Liver (tissue), 9 donors: ENCODE data around the gene THBS2. TPM values are rescaled to one million over a fixed set of nuclear protein-coding genes. Genes with fewer than 3 reads are reported as not detected.

Experiments used
- DNase-seq: peaks from one replicate; pipeline ENCODE4 v3.0.0-alpha.2; 2017; ENCODE audit warnings: low spot score
- H3K27ac ChIP-seq, 2 donors: one replicate each; pipeline ENCODE4 v1.7.0; 2013; ENCODE audit warnings: inconsistent platforms in 2 of 2, low read length in 2 of 2, control low read depth in 1 of 2, low read depth in 1 of 2, mild to moderate bottlenecking in 1 of 2
- H3K27me3 ChIP-seq, 4 donors: one replicate each; pipeline versions ENCODE4 v1.6.1 to v1.7.0; 2013; ENCODE audit warnings: low read length in 3 of 4, inconsistent platforms in 1 of 4, mild to moderate bottlenecking in 1 of 4, moderate library complexity in 1 of 4; ENCODE audit not compliant: control insufficient read depth in 4 of 4, insufficient read depth in 4 of 4
- H3K36me3 ChIP-seq, 4 donors: one replicate each; pipeline versions ENCODE4 v1.6.1 to v1.7.0; 2013; ENCODE audit warnings: low read length in 3 of 4, mild to moderate bottlenecking in 3 of 4, low read depth in 1 of 4, moderate library complexity in 1 of 4; ENCODE audit not compliant: control insufficient read depth in 4 of 4, insufficient read depth in 3 of 4
- H3K4me1 ChIP-seq, 4 donors: one replicate each; pipeline versions ENCODE4 v1.6.1 to v1.7.0; 2013; ENCODE audit warnings: low read length in 3 of 4, mild to moderate bottlenecking in 3 of 4, moderate library complexity in 1 of 4; ENCODE audit not compliant: control insufficient read depth in 4 of 4, insufficient read depth in 4 of 4
- H3K4me3 ChIP-seq, 3 donors: one replicate each; pipeline versions ENCODE4 v1.6.1 to v1.7.0; 2013; ENCODE audit warnings: low read length in 3 of 3, control low read depth in 1 of 3, low read depth in 1 of 3, mild to moderate bottlenecking in 1 of 3
- H3K9ac ChIP-seq, 2 donors: one replicate each; pipeline ENCODE4 v1.7.0; 2013; ENCODE audit warnings: low read length in 2 of 2, mild to moderate bottlenecking in 2 of 2, moderate library complexity in 2 of 2, control low read depth in 1 of 2, low read depth in 1 of 2
- H3K9me3 ChIP-seq, 4 donors: one replicate each; pipeline versions ENCODE4 v1.6.1 to v1.7.0; 2013; ENCODE audit warnings: low read length in 3 of 4; ENCODE audit not compliant: control insufficient read depth in 4 of 4
- ATF3 ChIP-seq: IDR thresholded peaks from 2 replicates; pipeline ENCODE4 v1.6.1; 2016; ENCODE audit warnings: antibody characterized with exemption
- CTCF ChIP-seq: fragments of 150-350 bp; IDR thresholded peaks from 2 replicates; pipeline ENCODE4 v1.5.1; 2017; ENCODE audit warnings: improper control_type of control experiment, low read depth, low read length; ENCODE audit not compliant: missing input control
- EGR1 ChIP-seq, 2 donors: IDR thresholded peaks; 2 replicates each; pipeline ENCODE4 v1.6.1; 2016 to 2018; ENCODE audit warnings: antibody characterized with exemption in 2 of 2, low read depth in 2 of 2
- FOXA1 ChIP-seq: IDR thresholded peaks from 2 replicates; pipeline ENCODE4 v1.6.1; 2016; ENCODE audit warnings: antibody characterized with exemption
- FOXA2 ChIP-seq: IDR thresholded peaks from 2 replicates; pipeline ENCODE4 v1.6.1; 2016; ENCODE audit warnings: antibody characterized with exemption
- HNF4A ChIP-seq, 2 donors: conservative IDR thresholded peaks; 2 replicates each; pipeline ENCODE4 v1.6.1; 2016; ENCODE audit warnings: antibody characterized with exemption in 2 of 2, mild to moderate bottlenecking in 2 of 2
- HNF4G ChIP-seq: IDR thresholded peaks from 2 replicates; pipeline ENCODE4 v1.6.1; 2016; ENCODE audit warnings: antibody characterized with exemption
- JUND ChIP-seq, 2 donors: IDR thresholded peaks; 2 replicates each; pipeline ENCODE4 v1.6.1; 2016; ENCODE audit warnings: antibody characterized with exemption in 2 of 2
- MAX ChIP-seq: IDR thresholded peaks from 2 replicates; pipeline ENCODE4 v1.6.1; 2016; ENCODE audit warnings: antibody characterized with exemption
- NR2F2 ChIP-seq: IDR thresholded peaks from 2 replicates; pipeline ENCODE4 v1.6.1; 2016; ENCODE audit warnings: antibody characterized with exemption
- RAD21 ChIP-seq, 2 donors: IDR thresholded peaks; 2 replicates each; pipeline ENCODE4 v1.6.1; 2016; ENCODE audit warnings: antibody characterized with exemption in 2 of 2, mild to moderate bottlenecking in 2 of 2
- REST ChIP-seq: IDR thresholded peaks from 2 replicates; pipeline ENCODE4 v1.6.1; 2016; ENCODE audit warnings: antibody characterized with exemption, mild to moderate bottlenecking
- RXRA ChIP-seq, 2 donors: IDR thresholded peaks; 2 replicates each; pipeline ENCODE4 v1.6.1; 2017 to 2018; ENCODE audit warnings: antibody characterized with exemption in 2 of 2, mild to moderate bottlenecking in 1 of 2
- SP1 ChIP-seq: IDR thresholded peaks from 2 replicates; pipeline ENCODE4 v1.6.1; 2018; ENCODE audit warnings: antibody characterized with exemption, mild to moderate bottlenecking
- TAF1 ChIP-seq: conservative IDR thresholded peaks from 2 replicates; pipeline ENCODE4 v1.6.1; 2016; ENCODE audit warnings: antibody characterized with exemption, mild to moderate bottlenecking
- YY1 ChIP-seq: IDR thresholded peaks from 2 replicates; pipeline ENCODE4 v1.6.1; 2016; ENCODE audit warnings: antibody characterized with exemption, mild to moderate bottlenecking
- ZBTB33 ChIP-seq: IDR thresholded peaks from 2 replicates; pipeline ENCODE4 v1.6.1; 2016; ENCODE audit warnings: antibody characterized with exemption
- WGBS: extraction: QIAGEN DNeasy Blood & Tissue Kit; methylation state at CpG from one replicate; pipeline ENCODE4 v1.1.7; 2013; 5-methylcytosine and 5-hydroxymethylcytosine counted together
- polyA plus RNA-seq, 2 donors: library from polyadenylated mRNA; stranded (reverse) in 1 of 2; unstranded in 1 of 2; fragments of 200-250 nt in 1 of 2; fragments of >200 nt in 1 of 2; fragmentation: Nextera tagmentation in 1 of 2; extraction: Ambion mirVana in 1 of 2; gene quantifications; one replicate each; pipeline versions ENCODE4 v1.2.1 to v1.2.3, GENCODE V29; 2013 to 2015
- total RNA-seq, 2 donors: library from RNA; depleted of rRNA; stranded (reverse); fragments of >200 nt; gene quantifications; one replicate each; pipeline ENCODE4 v1.2.3, GENCODE V29; 2014
- donor health status: healthy.
- donor health status: healthy.
- donor health status: healthy.
- donor health status: healthy.
- donor health status: healthy.

Gene THBS2
- total and polyA plus RNA-seq, 4 donors: 0.35 to 7.6 (median 6.2) TPM

- 71% methylated on average over 2 of the region's 2 CpGs for WGBS
- Histone ChIP-seq H3K36me3 (no peaks in the 10 kb centered on the region), H3K4me1 (no peaks in the 10 kb centered on the region), H3K4me3 (no peak overlapping the region), H3K9ac (no peak overlapping the region), H3K27ac (no peak overlapping the region), H3K27me3 (no peaks in the 10 kb centered on the region), H3K9me3 (no peaks in the 10 kb centered on the region)
- no peak for DNase-seq
- TF ChIP-seq TAF1 (no peak), HNF4A (conservative IDR thresholded peaks at IDR 0.05) (no peak)
Observed at GRCh38 chr6:169194737-169195136, 58.9 kb downstream of the THBS2 start.

- TF ChIP-seq SP1 (no peak), RXRA (IDR thresholded peaks at IDR 0.05) (no peak), ZBTB33 (no peak), JUND (IDR thresholded peaks at IDR 0.05) (no peak), TAF1 (no peak), MAX (no peak), NR2F2 (no peak), FOXA2 (no peak), EGR1 (IDR thresholded peaks at IDR 0.05; ENCODE audit: low read depth in 2 of 2) (no peak), YY1 (no peak), FOXA1 (no peak), HNF4G (no peak)
- WGBS: 80% methylated on average over 8 of the region's 8 CpGs
- Histone ChIP-seq H3K36me3 (no peaks in the 10 kb centered on the region), H3K4me3 (no peak overlapping the region), H3K27me3 (no peaks in the 10 kb centered on the region), H3K9me3 (no peaks in the 10 kb centered on the region), H3K4me1 (no peaks in the 10 kb centered on the region), H3K9ac (no peak overlapping the region), H3K27ac (peak overlapping the region; percentile 19 to 52)
- no peak for DNase-seq
Observed at GRCh38 chr6:169190970-169191369, 62.7 kb downstream of the THBS2 start.

GRCh38 chr6:169190144-169190584 lies 63.5 kb downstream of the THBS2 start:
- peak overlapping the region in 1 of 2 donors; percentile 38 for H3K27ac ChIP-seq
- no peaks in the 10 kb centered on the region for H3K4me1 ChIP-seq
- DNase-seq: no peak
- WGBS: 66% methylated on average over 8 of the region's 8 CpGs
- TF ChIP-seq RXRA (IDR thresholded peaks at IDR 0.05): peak in 1 of 2 donors; percentile 23
- no peak for TF ChIP-seq FOXA1
- no peak for TF ChIP-seq ATF3
- TF ChIP-seq RAD21 (IDR thresholded peaks at IDR 0.05): peak in 1 of 2 donors; percentile 40
- peak; percentile 53 for TF ChIP-seq SP1
- TF ChIP-seq NR2F2: peak; percentile 87
- peak; percentile 87 for TF ChIP-seq REST
- no peak for TF ChIP-seq CTCF
- no peak overlapping the region for H3K9ac ChIP-seq
- no peak overlapping the region for H3K4me3 ChIP-seq
- H3K27me3 ChIP-seq: no peaks in the 10 kb centered on the region
- H3K36me3 ChIP-seq: no peaks in the 10 kb centered on the region
- H3K9me3 ChIP-seq: no peaks in the 10 kb centered on the region
